Colonic mucosa (tissue), 4 donors: Measurements from ENCODE around the gene HMGCS2. TPM values are rescaled to one million over a fixed set of nuclear protein-coding genes. Genes with fewer than 3 reads are reported as not detected.

Experiments used
- DNase-seq: peaks from one replicate; pipeline ENCODE4 v3.0.0-alpha.2; 2020
- H3K27ac ChIP-seq: fragments of 200-600 bp; one replicate; pipeline ENCODE4 v1.8.0; 2021
- H3K27me3 ChIP-seq: fragments of 200-600 bp; one replicate; pipeline ENCODE4 v1.8.0; 2021
- H3K36me3 ChIP-seq: fragments of 200-600 bp; one replicate; pipeline ENCODE4 v1.8.0; 2021
- H3K4me1 ChIP-seq: fragments of 200-600 bp; one replicate; pipeline ENCODE4 v1.8.0; 2021; ENCODE audit warnings: mild to moderate bottlenecking
- H3K4me3 ChIP-seq: fragments of 200-600 bp; one replicate; pipeline ENCODE4 v1.8.0; 2021
- H3K9ac ChIP-seq, 2 donors: one replicate each; pipeline ENCODE4 v1.7.0; 2013; ENCODE audit warnings: control low read depth in 2 of 2, low read depth in 2 of 2, low read length in 2 of 2
- H3K9me3 ChIP-seq: fragments of 200-600 bp; one replicate; pipeline ENCODE4 v1.8.0; 2021
- CTCF ChIP-seq: fragments of 200-600 bp; IDR thresholded peaks from one replicate; pipeline ENCODE4 v1.8.0; 2022; ENCODE audit warnings: antibody characterized with exemption, mild to moderate bottlenecking
- intact Hi-C: fragments of 100-400 bp; cut with DNase I; formaldehyde crosslinking; loops from one replicate; pipeline ENCODE4 v1.14.1; 2022
- total RNA-seq, 2 donors: library from RNA; stranded (reverse); fragmentation: NEBNext Ultra II Directional in 1 of 2; extraction: Animal tissue kit (Norgen Biotek cat#: 25700) in 1 of 2; gene quantifications; one replicate each; pipeline ENCODE4 v1.2.1, GENCODE V29; 2021
- donor health status: healthy.
- donor health status: DM: no; HTN: no; CAD: no.
- donor health status: DM: no; HTN: no; CAD: no.

The HMGCS2 gene
- total RNA-seq, 2 donors from 2014 or later: 271 to 374 TPM

- no peaks in the 10 kb centered on the region for H3K4me1 ChIP-seq
- no peak overlapping the region for H3K9ac ChIP-seq
- H3K36me3 ChIP-seq: no peaks in the 10 kb centered on the region
- TF ChIP-seq CTCF: no peak
- no peak for DNase-seq
- intact Hi-C loops: no loop called here
- H3K27me3 ChIP-seq: no peaks in the 10 kb centered on the region
- no peaks in the 10 kb centered on the region for H3K9me3 ChIP-seq
- H3K27ac ChIP-seq: no peak overlapping the region
- no peak overlapping the region for H3K4me3 ChIP-seq
These were observed 33.5 kb downstream of the HMGCS2 start for GRCh38 chr1:119735217-119735616.

- Histone ChIP-seq H3K4me1 (no peaks in the 10 kb centered on the region), H3K36me3 (no peaks in the 10 kb centered on the region), H3K4me3 (no peak overlapping the region), H3K9ac (no peak overlapping the region), H3K27ac (no peak overlapping the region), H3K9me3 (no peaks in the 10 kb centered on the region), H3K27me3 (no peaks in the 10 kb centered on the region)
- intact Hi-C loops: no loop called here
- TF ChIP-seq CTCF: no peak
- DNase-seq: no peak
These were observed 35.0 kb downstream of the HMGCS2 start for GRCh38 chr1:119733754-119734153.

GRCh38 chr1:119732465-119733168 is 36.1 kb downstream of the HMGCS2 start:
- no peak for TF ChIP-seq CTCF
- Histone ChIP-seq H3K27me3 (no peaks in the 10 kb centered on the region), H3K36me3 (no peaks in the 10 kb centered on the region), H3K9ac (no peak overlapping the region), H3K4me3 (no peak overlapping the region), H3K9me3 (no peaks in the 10 kb centered on the region), H3K4me1 (no peaks in the 10 kb centered on the region), H3K27ac (no peak overlapping the region)
- intact Hi-C loops: no loop called here
- no peak for DNase-seq

GRCh38 chr1:119731741-119732430 is 36.8 kb downstream of the HMGCS2 start:
- intact Hi-C loops: no loop called here
- H3K4me1 ChIP-seq: no peaks in the 10 kb centered on the region
- no peaks in the 10 kb centered on the region for H3K36me3 ChIP-seq
- H3K9me3 ChIP-seq: no peaks in the 10 kb centered on the region
- H3K9ac ChIP-seq: no peak overlapping the region
- no peak overlapping the region for H3K4me3 ChIP-seq
- H3K27me3 ChIP-seq: no peaks in the 10 kb centered on the region
- no peak overlapping the region for H3K27ac ChIP-seq
- no peak for TF ChIP-seq CTCF
- DNase-seq: no peak

GRCh38 chr1:119731060-119731459 is 37.6 kb downstream of the HMGCS2 start:
- TF ChIP-seq CTCF: no peak
- intact Hi-C loops: no loop called here
- Histone ChIP-seq H3K27ac (no peak overlapping the region), H3K9ac (no peak overlapping the region), H3K4me3 (no peak overlapping the region), H3K36me3 (no peaks in the 10 kb centered on the region), H3K4me1 (no peaks in the 10 kb centered on the region), H3K9me3 (no peaks in the 10 kb centered on the region), H3K27me3 (no peaks in the 10 kb centered on the region)
- DNase-seq: no peak
